Measurements from ENCODE around the gene TNS3.

The TNS3 gene

GRCh38 chr7:47582764-47583738, 1.1 kb upstream of the TNS3 start:
- no peak for DNase-seq (ENCODE audit: low spot score)

GRCh38 chr7:47581438-47581803, 490 bp downstream of the TNS3 start:
- DNase-seq (ENCODE audit: low spot score): peak; percentile 52

- DNase-seq (ENCODE audit: low spot score): peak; percentile 72
Measured at GRCh38 chr7:47580811-47581331, 1.0 kb downstream of the TNS3 start.

- DNase-seq (ENCODE audit: low spot score): no peak
Measured at GRCh38 chr7:47580175-47580706, 1.7 kb downstream of the TNS3 start.

GRCh38 chr7:47579458-47579857, 2.5 kb downstream of the TNS3 start:
- DNase-seq (ENCODE audit: low spot score): no peak

GRCh38 chr7:47578579-47579270, 3.2 kb downstream of the TNS3 start:
- no peak for DNase-seq (ENCODE audit: low spot score)

- no peak for DNase-seq (ENCODE audit: low spot score)
Measured at GRCh38 chr7:47577321-47577919, 4.5 kb downstream of the TNS3 start.

- DNase-seq (ENCODE audit: low spot score): no peak
Measured at GRCh38 chr7:47576866-47577306, 5.0 kb downstream of the TNS3 start.

- no peak for DNase-seq (ENCODE audit: low spot score)
Measured at GRCh38 chr7:47576031-47576865, 5.7 kb downstream of the TNS3 start.

GRCh38 chr7:47574482-47575329, 7.2 kb downstream of the TNS3 start:
- DNase-seq (ENCODE audit: low spot score): no peak

GRCh38 chr7:47573758-47574481, 8.0 kb downstream of the TNS3 start:
- no peak for DNase-seq (ENCODE audit: low spot score)

GRCh38 chr7:47572939-47573757, 8.8 kb downstream of the TNS3 start:
- DNase-seq (ENCODE audit: low spot score): no peak

- DNase-seq (ENCODE audit: low spot score): no peak
Measured at GRCh38 chr7:47572094-47572445, 9.8 kb downstream of the TNS3 start.

GRCh38 chr7:47571331-47572093, 10.4 kb downstream of the TNS3 start:
- no peak for DNase-seq (ENCODE audit: low spot score)

- DNase-seq (ENCODE audit: low spot score): no peak
Measured at GRCh38 chr7:47570649-47571050, 11.3 kb downstream of the TNS3 start.

- no peak for DNase-seq (ENCODE audit: low spot score)
Measured at GRCh38 chr7:47568547-47568946, 13.4 kb downstream of the TNS3 start.

- DNase-seq (ENCODE audit: low spot score): no peak
Measured at GRCh38 chr7:47568056-47568455, 13.9 kb downstream of the TNS3 start.

All from SK-N-DZ (cell line).